PC-3 (cell line): ENCODE results near the gene DCHS2. TPM values are rescaled to one million over a fixed set of nuclear protein-coding genes. Genes with fewer than 3 reads are reported as not detected.

Experiments used
- ATAC-seq: fragments of 200-7000 bp; cut with Tn5 transposase; 2 replicates; pipeline ENCODE4 v1.9.1; 2020; ENCODE audit warnings: mild to moderate bottlenecking, moderate library complexity
- BruUV-seq: library from RNA; stranded (reverse); fragments of 400-500 nt; replicated peaks from 2 replicates; lab custom pipeline; 2021; lab: Mats Ljungman, UMichigan
- CTCF ChIA-PET: fragments of 300-600 bp; sonication (Branson Sonifier 250); formaldehyde crosslinking; loops from one replicate; lab custom pipeline; 2022; ENCODE audit warnings: antibody characterized with exemption; lab: Charles Lee
- POLR2A ChIA-PET: fragments of 300-600 bp; sonication (Branson Sonifier 250); formaldehyde crosslinking; loops from one replicate; lab custom pipeline; 2022; ENCODE audit warnings: antibody characterized with exemption; ENCODE audit not compliant: unreplicated experiment; lab: Charles Lee
- DNase-seq: peaks from one replicate; pipeline ENCODE4 v3.0.0-alpha.2; 2015
- H2AFZ ChIP-seq: fragments of 300-600 bp; sonication (generic); 2 replicates; pipeline ENCODE4 v1.6.0; 2016; ENCODE audit warnings: antibody characterized with exemption, low read length
- H3F3A ChIP-seq: fragments of 300-600 bp; sonication (generic); one replicate; pipeline ENCODE4 v1.6.0; 2017; ENCODE audit warnings: antibody characterized with exemption, low read length, control low read depth, mild to moderate bottlenecking; ENCODE audit not compliant: unreplicated experiment
- H3K27ac ChIP-seq: fragments of 300-600 bp; sonication (generic); 2 replicates; pipeline ENCODE4 v1.5.1; 2016; ENCODE audit warnings: mild to moderate bottlenecking, low read length
- H3K27me3 ChIP-seq: fragments of 300-600 bp; sonication (generic); 2 replicates; pipeline ENCODE4 v1.6.1; 2016; ENCODE audit warnings: low read length, mixed read lengths
- H3K36me3 ChIP-seq: fragments of 300-600 bp; sonication (generic); 2 replicates; pipeline ENCODE4 v1.6.1; 2016; ENCODE audit warnings: low read depth, mixed run types, low read length, mixed read lengths
- H3K4me1 ChIP-seq: fragments of 300-600 bp; sonication (generic); 2 replicates; pipeline ENCODE4 v1.5.1; 2016; ENCODE audit warnings: low read length; ENCODE audit not compliant: insufficient read depth
- H3K4me2 ChIP-seq: fragments of 300-600 bp; sonication (generic); 2 replicates; pipeline ENCODE4 v1.6.0; 2016; ENCODE audit warnings: low read length
- H3K4me3 ChIP-seq: fragments of 300-600 bp; sonication (generic); 2 replicates; pipeline ENCODE4 v1.5.1; 2016; ENCODE audit warnings: mild to moderate bottlenecking, low read length, mixed read lengths
- H3K79me2 ChIP-seq: fragments of 300-600 bp; sonication (generic); 2 replicates; pipeline ENCODE4 v1.6.1; 2017; ENCODE audit warnings: low read length, mixed read lengths
- H3K9ac ChIP-seq: fragments of 300-600 bp; sonication (generic); 2 replicates; pipeline ENCODE4 v1.6.0; 2016; ENCODE audit warnings: mild to moderate bottlenecking, low read length
- H3K9me2 ChIP-seq: fragments of 300-600 bp; sonication (generic); replicated peaks from 2 replicates; pipeline ENCODE4 v1.6.1; 2016; ENCODE audit warnings: mixed run types, low read length, mixed read lengths
- H3K9me3 ChIP-seq: fragments of 300-600 bp; sonication (generic); 2 replicates; pipeline ENCODE4 v1.6.1; 2016; ENCODE audit warnings: low read length, mixed read lengths
- H4K20me1 ChIP-seq: fragments of 300-600 bp; sonication (generic); 2 replicates; pipeline ENCODE4 v1.6.1; 2016; ENCODE audit warnings: low read length, mixed read lengths
- CTCF ChIP-seq: fragments of 300-600 bp; sonication (generic); conservative IDR thresholded peaks from 2 replicates; pipeline ENCODE4 v1.5.1; 2017; ENCODE audit warnings: antibody characterized with exemption, low read depth, mild to moderate bottlenecking, low read length
- EZH2 ChIP-seq: fragments of 300-600 bp; sonication (generic); IDR thresholded peaks from one replicate; pipeline ENCODE4 v1.6.1; 2017; ENCODE audit warnings: antibody characterized with exemption, mild to moderate bottlenecking, low read length; ENCODE audit not compliant: unreplicated experiment
- EZH2phosphoT487 ChIP-seq: fragments of 300-600 bp; sonication (generic); IDR thresholded peaks from 2 replicates; pipeline ENCODE4 v1.6.1; 2018; ENCODE audit warnings: mild to moderate bottlenecking, antibody characterized with exemption, low read length, borderline replicate concordance
- intact Hi-C: fragments of 100-400 bp; cut with micrococcal nuclease; formaldehyde crosslinking; loops from 2 replicates; pipeline ENCODE4 v1.9.0; 2023
- total RNA-seq: library from RNA; depleted of rRNA; stranded (reverse); fragments of >200 nt; gene quantifications from 2 replicates; pipeline ENCODE4 v1.2.3, GENCODE V29; 2014

Gene DCHS2
- total RNA-seq, 1 experiment from 2014 or later = 0.22 TPM

- H3K36me3 ChIP-seq = no peaks in the 10 kb centered on the region
- H3K4me1 ChIP-seq = no peaks in the 10 kb centered on the region
- H3F3A ChIP-seq = no peaks in the 10 kb centered on the region
- H3K79me2 ChIP-seq = no peaks in the 10 kb centered on the region
- H3K9me2 ChIP-seq = no peaks in the 10 kb centered on the region
- no peaks in the 10 kb centered on the region for H3K9me3 ChIP-seq
- H3K27me3 ChIP-seq = peaks cover 32% of the 10 kb centered on the region; the same call in 1 of the 2 replicates
- ChIA-PET POLR2A (no interaction called here), CTCF (no interaction called here)
- no TSS peak for BruUV-seq
- no peak overlapping the region for H3K4me2 ChIP-seq
- no peak overlapping the region for H2AFZ ChIP-seq
- H3K27ac ChIP-seq = no peak overlapping the region
- intact Hi-C loops = no loop called here
- no peaks in the 10 kb centered on the region for H4K20me1 ChIP-seq
- TF ChIP-seq EZH2 = no peak
- TF ChIP-seq CTCF = no peak
- DNase-seq (no peak), ATAC-seq (no peak)
- H3K9ac ChIP-seq = no peak overlapping the region
- no peak overlapping the region for H3K4me3 ChIP-seq
Measured at GRCh38 chr4:154366956-154367355, 124.6 kb downstream of the DCHS2 start.

- POLR2A ChIA-PET = no interaction called here
- H3K9me3 ChIP-seq = no peaks in the 10 kb centered on the region
- no peak for TF ChIP-seq CTCF
- TF ChIP-seq EZH2 = no peak
- TF ChIP-seq EZH2phosphoT487 = no peak
- H3K36me3 ChIP-seq = no peaks in the 10 kb centered on the region
- no peak overlapping the region for H3K4me3 ChIP-seq
- no TSS peak for BruUV-seq
- H3K79me2 ChIP-seq = no peaks in the 10 kb centered on the region
- no peaks in the 10 kb centered on the region for H3K9me2 ChIP-seq
- peaks cover 42% of the 10 kb centered on the region for H3K27me3 ChIP-seq
- no peak overlapping the region for H3K9ac ChIP-seq
- no peaks in the 10 kb centered on the region for H3F3A ChIP-seq
- ATAC-seq (no peak), DNase-seq (no peak)
- H2AFZ ChIP-seq = no peak overlapping the region
- no peak overlapping the region for H3K4me2 ChIP-seq
- no peaks in the 10 kb centered on the region for H3K4me1 ChIP-seq
- intact Hi-C loops = no loop called here
- no peaks in the 10 kb centered on the region for H4K20me1 ChIP-seq
- no peak overlapping the region for H3K27ac ChIP-seq
- CTCF ChIA-PET = no interaction called here
Measured at GRCh38 chr4:154364066-154364845, 127.3 kb downstream of the DCHS2 start.

GRCh38 chr4:154361450-154361849, 130.1 kb downstream of the DCHS2 start:
- intact Hi-C loops = no loop called here
- Histone ChIP-seq H3K4me3 (no peak overlapping the region), H3K27ac (no peak overlapping the region), H3K9ac (no peak overlapping the region), H3K9me3 (no peaks in the 10 kb centered on the region), H3K27me3 (peaks cover 35% of the 10 kb centered on the region), H3K4me2 (no peak overlapping the region), H3K36me3 (no peaks in the 10 kb centered on the region), H2AFZ (no peak overlapping the region), H4K20me1 (no peaks in the 10 kb centered on the region), H3F3A (no peaks in the 10 kb centered on the region), H3K4me1 (no peaks in the 10 kb centered on the region), H3K9me2 (no peaks in the 10 kb centered on the region), H3K79me2 (no peaks in the 10 kb centered on the region)
- DNase-seq (no peak), ATAC-seq (no peak)
- no peak for TF ChIP-seq EZH2
- TF ChIP-seq EZH2phosphoT487 = no peak
- TF ChIP-seq CTCF = no peak
- POLR2A ChIA-PET = no interaction called here
- no TSS peak for BruUV-seq
- CTCF ChIA-PET = no interaction called here
